ENCODE results near the gene ABR. TPM values are rescaled to one million over a fixed set of nuclear protein-coding genes. Genes with fewer than 3 reads are reported as not detected.
A peak's percentile ranks its signal among the peaks of the same experiment; 100 is the strongest.
"Not testable (repeated sequence)": the region's sequence is repeated elsewhere in the genome, so short reads cannot be mapped to it uniquely, and the experiment has no call there.

Gene ABR
- total and polyA plus RNA-seq, 4 donors, result 2.7 to 12.9 (median 6.8) TPM

- Histone ChIP-seq H3K27ac (ENCODE audit: low read depth in 1 of 2, low read length in 2 of 2) (no peak overlapping the region), H3K9ac (ENCODE audit: low read depth in 1 of 2, low read length in 2 of 2) (no peak overlapping the region)
- no peak for TF ChIP-seq MAX (IDR thresholded peaks at IDR 0.05)
- no peak for TF ChIP-seq FOXA1 (IDR thresholded peaks at IDR 0.05)
- TF ChIP-seq HNF4G (IDR thresholded peaks at IDR 0.05), result no peak
- no peak for TF ChIP-seq YY1 (IDR thresholded peaks at IDR 0.05)
- no peak for TF ChIP-seq TAF1 (conservative IDR thresholded peaks at IDR 0.05)
Observed at GRCh38 chr17:1047177-1047878, 132.5 kb downstream of the ABR start.

GRCh38 chr17:1045456-1045855, 134.3 kb downstream of the ABR start:
- Histone ChIP-seq H3K9ac (ENCODE audit: low read depth in 1 of 2, low read length in 2 of 2) (no peak overlapping the region), H3K4me3 (ENCODE audit: low read depth in 1 of 3, low read length in 3 of 3) (no peak overlapping the region), H3K9me3 (ENCODE audit: control insufficient read depth in 4 of 4, low read length in 3 of 4) (no peaks in the 10 kb centered on the region), H3K36me3 (ENCODE audit: control insufficient read depth in 4 of 4, insufficient read depth in 3 of 4, low read depth in 1 of 4, low read length in 3 of 4) (peaks cover 0 to 3% (median 0%) of the 10 kb centered on the region in 4 donors), H3K27me3 (ENCODE audit: control insufficient read depth in 4 of 4, insufficient read depth in 4 of 4, low read length in 3 of 4) (no peaks in the 10 kb centered on the region), H3K4me1 (ENCODE audit: control insufficient read depth in 4 of 4, insufficient read depth in 4 of 4, low read length in 3 of 4) (no peaks in the 10 kb centered on the region), H3K27ac (ENCODE audit: low read depth in 1 of 2, low read length in 2 of 2) (no peak overlapping the region)
- DNase-seq (ENCODE audit: low spot score), result no peak
- TF ChIP-seq REST (IDR thresholded peaks at IDR 0.05), result no peak
- TF ChIP-seq FOXA2 (IDR thresholded peaks at IDR 0.05), result no peak
- no peak for TF ChIP-seq YY1 (IDR thresholded peaks at IDR 0.05)
- no peak for TF ChIP-seq TAF1 (conservative IDR thresholded peaks at IDR 0.05)
- no peak for TF ChIP-seq SP1 (IDR thresholded peaks at IDR 0.05)
- TF ChIP-seq RAD21 (IDR thresholded peaks at IDR 0.05), result no peak
- no peak for TF ChIP-seq ATF3 (IDR thresholded peaks at IDR 0.05)
- TF ChIP-seq ZBTB33 (IDR thresholded peaks at IDR 0.05), result no peak
- TF ChIP-seq MAX (IDR thresholded peaks at IDR 0.05), result no peak
- TF ChIP-seq HNF4A (conservative IDR thresholded peaks at IDR 0.05), result no peak
- no peak for TF ChIP-seq EGR1 (IDR thresholded peaks at IDR 0.05; ENCODE audit: low read depth in 2 of 2)
- no peak for TF ChIP-seq HNF4G (IDR thresholded peaks at IDR 0.05)
- no peak for TF ChIP-seq CTCF (IDR thresholded peaks at IDR 0.05; ENCODE audit: low read depth, low read length, missing input control)
- TF ChIP-seq RXRA (IDR thresholded peaks at IDR 0.05), result no peak
- TF ChIP-seq NR2F2 (IDR thresholded peaks at IDR 0.05), result no peak
- TF ChIP-seq JUND (IDR thresholded peaks at IDR 0.05), result no peak
- WGBS, result 89% methylated on average over 9 of the region's 9 CpGs

More at GRCh38 chr17:1047177-1047878, 132.5 kb downstream of the ABR start:
- peaks cover 0 to 3% (median 0%) of the 10 kb centered on the region in 4 donors for H3K36me3 ChIP-seq (ENCODE audit: control insufficient read depth in 4 of 4, insufficient read depth in 3 of 4, low read depth in 1 of 4, low read length in 3 of 4)
- no peak for DNase-seq (ENCODE audit: low spot score)
- H3K27me3 ChIP-seq (ENCODE audit: control insufficient read depth in 4 of 4, insufficient read depth in 4 of 4, low read length in 3 of 4), result no peaks in the 10 kb centered on the region
- no peak overlapping the region for H3K4me3 ChIP-seq (ENCODE audit: low read depth in 1 of 3, low read length in 3 of 3)
- no peaks in the 10 kb centered on the region for H3K4me1 ChIP-seq (ENCODE audit: control insufficient read depth in 4 of 4, insufficient read depth in 4 of 4, low read length in 3 of 4)
- 85% methylated on average over 21 of the region's 21 CpGs for WGBS
- H3K9me3 ChIP-seq (ENCODE audit: control insufficient read depth in 4 of 4, low read length in 3 of 4), result no peaks in the 10 kb centered on the region

- 92% methylated on average over 13 of the region's 13 CpGs for WGBS
- H3K36me3 ChIP-seq (ENCODE audit: control insufficient read depth in 4 of 4, insufficient read depth in 3 of 4, low read depth in 1 of 4, low read length in 3 of 4); DNase-seq (ENCODE audit: low spot score); H3K9ac ChIP-seq (ENCODE audit: low read depth in 1 of 2, low read length in 2 of 2); H3K4me3 ChIP-seq (ENCODE audit: low read depth in 1 of 3, low read length in 3 of 3); H3K27me3 ChIP-seq (ENCODE audit: control insufficient read depth in 4 of 4, insufficient read depth in 4 of 4, low read length in 3 of 4); H3K4me1 ChIP-seq (ENCODE audit: control insufficient read depth in 4 of 4, insufficient read depth in 4 of 4, low read length in 3 of 4); H3K9me3 ChIP-seq (ENCODE audit: control insufficient read depth in 4 of 4, low read length in 3 of 4): not testable (repeated sequence)
- H3K27ac ChIP-seq (ENCODE audit: low read depth in 1 of 2, low read length in 2 of 2), result peak overlapping the region in 1 of 2 donors; percentile 41
Observed at GRCh38 chr17:1044387-1045009, 135.3 kb downstream of the ABR start.

Data from liver (tissue), 9 donors.